Activated T-cell treated with anti-CD3 and anti-CD28 coated beads, Interleukin-2, amount 50 U/mL, for 72 hours (primary cell): Measurements from ENCODE around the gene PPP6R3. TPM values are rescaled to one million over a fixed set of nuclear protein-coding genes. Genes with fewer than 3 reads are reported as not detected.

Experiments used
- ATAC-seq, 2 donors: fragments of 150-1000 bp; cut with Tn5 transposase; replicated peaks in 1 of 2; 2 replicates each; pipeline ENCODE4 v1.10.0; 2021; ENCODE audit warnings: moderate library complexity in 2 of 2, mild to moderate bottlenecking in 1 of 2
- DNase-seq, 2 donors: peaks; one replicate each; pipeline ENCODE4 v3.0.0; 2021 to 2022; ENCODE audit warnings: mixed read lengths in 1 of 2
- H3K27ac Mint-ChIP-seq: one replicate; pipeline ENCODE4 v1.8.0; 2022; ENCODE audit warnings: mild to moderate bottlenecking, moderate library complexity, mixed read lengths
- H3K27me3 Mint-ChIP-seq: one replicate; pipeline ENCODE4 v1.8.0; 2022; ENCODE audit warnings: low read depth, mixed read lengths
- H3K36me3 Mint-ChIP-seq, 2 donors: one replicate each; pipeline ENCODE4 v1.8.0; 2022; ENCODE audit warnings: mixed read lengths in 2 of 2, mild to moderate bottlenecking in 1 of 2; ENCODE audit not compliant: insufficient read depth in 2 of 2
- H3K4me1 Mint-ChIP-seq: one replicate; pipeline ENCODE4 v1.8.0; 2022; ENCODE audit warnings: low read depth, mixed read lengths
- H3K4me3 Mint-ChIP-seq, 2 donors: one replicate each; pipeline ENCODE4 v1.8.0; 2022; ENCODE audit warnings: mild to moderate bottlenecking in 2 of 2, mixed read lengths in 2 of 2, moderate library complexity in 2 of 2
- H3K9me3 Mint-ChIP-seq, 2 donors: one replicate each; pipeline ENCODE4 v1.8.0; 2022; ENCODE audit warnings: mixed read lengths in 2 of 2
- total RNA-seq, 2 donors: library from RNA; stranded (reverse); gene quantifications; one replicate each; pipeline ENCODE4 v1.2.3, GENCODE V29; 2022

The PPP6R3 gene
- total RNA-seq, 2 donors from 2014 or later = 111 to 128 TPM

- Mint-ChIP-seq H3K9me3 (no peaks in the 10 kb centered on the region), H3K27me3 (peaks cover 6% of the 10 kb centered on the region), H3K27ac (no peak overlapping the region), H3K4me3 (no peak overlapping the region), H3K4me1 (no peaks in the 10 kb centered on the region), H3K36me3 (no peaks in the 10 kb centered on the region)
- ATAC-seq (no peak), DNase-seq (no peak)
These were observed 203.0 kb downstream of the PPP6R3 start for GRCh38 chr11:68663482-68664010.

GRCh38 chr11:68664141-68664540 lies 203.6 kb downstream of the PPP6R3 start:
- DNase-seq = no peak
- Mint-ChIP-seq H3K4me1 (no peaks in the 10 kb centered on the region), H3K27me3 (peaks cover 6% of the 10 kb centered on the region), H3K4me3 (no peak overlapping the region), H3K36me3 (no peaks in the 10 kb centered on the region), H3K27ac (no peak overlapping the region), H3K9me3 (no peaks in the 10 kb centered on the region)
- ATAC-seq = no peak

GRCh38 chr11:68664906-68665305 lies 204.4 kb downstream of the PPP6R3 start:
- Mint-ChIP-seq H3K4me3 (no peak overlapping the region), H3K36me3 (no peaks in the 10 kb centered on the region), H3K27me3 (peaks cover 6% of the 10 kb centered on the region), H3K4me1 (no peaks in the 10 kb centered on the region), H3K9me3 (no peaks in the 10 kb centered on the region), H3K27ac (no peak overlapping the region)
- DNase-seq (no peak), ATAC-seq (no peak)

Other genes starting within 250 kb of the PPP6R3 start
- 10 to 100 TPM; 26.9 to 34.1 TPM for gene KMT5B, start 247.5 kb upstream of the PPP6R3 start, total RNA-seq
- 10 to 100 TPM; 24.7 to 28.4 TPM for gene C11orf24, start 188.8 kb upstream of the PPP6R3 start, total RNA-seq
- 1 to 10 TPM; 6.8 to 9.3 TPM for gene LRP5, start 148.2 kb upstream of the PPP6R3 start, total RNA-seq
- gene GAL, start 223.8 kb downstream of the PPP6R3 start, total RNA-seq = under 1 TPM; 0.42 to 0.53 TPM